MV-4-11 (cell line): Measurements from ENCODE around the gene POLR3H.
"Not testable (repeated sequence)": the region's sequence is repeated elsewhere in the genome, so short reads cannot be mapped to it uniquely, and the experiment has no call there.

Experiments
- DNase-seq: peaks from one replicate; lab custom pipeline; 2025; lab: John Stamatoyannopoulos, UW

The POLR3H gene

GRCh38 chr22:41564563-41564962 lies 20.3 kb upstream of the POLR3H start:
- no peak for DNase-seq

DNA sequence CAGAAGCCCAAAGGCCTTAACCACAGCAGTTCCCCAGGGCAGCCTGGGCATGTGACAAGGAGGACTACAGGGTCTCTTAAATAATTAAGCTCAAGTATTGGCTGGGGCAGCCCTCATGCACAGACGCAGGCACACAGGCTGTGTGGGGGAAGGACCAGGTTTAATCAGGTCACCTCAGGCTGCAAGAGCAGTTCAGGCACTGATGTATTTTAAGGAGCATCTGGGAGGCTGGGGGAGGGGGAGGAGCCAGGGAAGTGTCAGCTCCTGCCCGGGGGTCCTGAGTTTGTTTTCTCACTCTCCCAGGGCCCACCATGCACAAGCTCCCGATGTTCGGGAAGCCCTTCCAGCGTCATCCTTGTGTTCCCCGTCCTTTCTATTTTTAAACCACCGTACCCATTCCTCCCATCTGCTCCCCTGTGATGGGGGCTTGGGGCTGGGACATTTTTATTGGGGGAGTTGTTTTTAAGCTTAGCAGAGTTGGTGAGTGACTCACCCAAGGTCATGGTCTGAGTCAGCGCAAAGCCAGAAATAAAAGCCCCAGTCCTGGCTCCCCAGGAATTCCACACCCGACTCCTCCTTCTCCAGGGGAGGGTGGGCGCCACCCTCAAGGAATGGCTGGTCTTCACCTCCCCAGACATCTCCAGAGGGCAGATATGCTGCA lies 18.9 kb upstream of the POLR3H start:
- DNase-seq: no peak

DNA sequence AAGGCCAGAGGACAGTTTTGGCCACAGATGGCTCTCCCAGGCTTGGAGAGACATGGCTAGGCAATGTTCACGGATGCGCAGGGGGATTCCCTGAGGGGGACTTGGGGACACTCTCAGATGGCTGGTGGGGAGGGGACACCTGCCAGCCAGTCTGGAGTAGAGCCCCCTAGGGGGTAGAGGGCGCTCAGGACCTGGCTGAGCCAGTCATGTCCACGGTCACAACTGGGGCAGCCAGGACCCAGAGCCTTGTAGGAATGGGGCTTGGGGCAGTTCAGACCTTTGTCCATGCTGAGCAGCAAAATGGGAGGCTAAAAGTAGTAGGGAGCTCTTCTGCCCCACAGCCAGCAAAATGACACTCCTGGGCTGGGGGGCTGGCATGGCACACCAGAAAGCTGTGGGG lies 18.2 kb upstream of the POLR3H start:
- DNase-seq: no peak

DNA sequence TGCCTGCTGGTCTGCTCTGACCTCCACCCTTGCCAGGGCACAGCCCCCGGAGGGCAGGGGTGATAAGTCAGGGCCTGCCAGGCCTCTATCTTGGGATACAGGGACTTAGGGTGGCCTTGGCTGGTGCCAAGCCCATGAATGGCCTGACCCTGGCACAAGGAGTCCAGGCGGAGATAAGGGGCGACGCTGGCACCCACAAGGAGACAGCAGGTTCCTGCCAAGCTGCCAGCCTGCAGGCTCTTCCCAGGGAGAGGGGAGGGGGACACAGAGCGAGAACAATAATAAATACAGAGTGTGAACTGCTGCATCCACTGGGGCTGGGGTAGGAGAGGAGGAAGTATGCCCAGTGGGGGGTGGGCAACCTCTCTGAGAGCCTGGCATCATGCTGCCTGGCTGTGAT lies 17.5 kb upstream of the POLR3H start:
- no peak for DNase-seq

GRCh38 chr22:41561335-41561734 lies 17.1 kb upstream of the POLR3H start:
- DNase-seq: no peak

DNA sequence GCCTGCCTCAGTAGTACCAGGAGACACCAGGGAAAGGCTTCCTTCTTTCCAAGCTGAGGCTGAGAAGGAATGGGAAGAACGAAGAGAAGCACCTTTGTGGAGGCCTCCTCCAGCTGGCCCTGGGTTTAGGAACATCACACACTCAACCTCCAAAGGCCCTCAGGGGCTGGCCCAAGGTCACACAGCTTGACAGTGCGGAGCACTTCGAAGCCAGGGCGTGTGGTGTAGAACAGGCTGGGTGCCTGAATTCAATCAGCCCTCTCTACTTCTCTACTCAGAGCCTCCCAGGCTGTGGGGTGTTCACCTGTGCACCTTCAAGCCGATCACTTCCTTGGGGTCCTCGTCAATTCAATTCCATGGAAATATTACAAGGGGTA lies 15.8 kb upstream of the POLR3H start:
- no peak for DNase-seq

DNA sequence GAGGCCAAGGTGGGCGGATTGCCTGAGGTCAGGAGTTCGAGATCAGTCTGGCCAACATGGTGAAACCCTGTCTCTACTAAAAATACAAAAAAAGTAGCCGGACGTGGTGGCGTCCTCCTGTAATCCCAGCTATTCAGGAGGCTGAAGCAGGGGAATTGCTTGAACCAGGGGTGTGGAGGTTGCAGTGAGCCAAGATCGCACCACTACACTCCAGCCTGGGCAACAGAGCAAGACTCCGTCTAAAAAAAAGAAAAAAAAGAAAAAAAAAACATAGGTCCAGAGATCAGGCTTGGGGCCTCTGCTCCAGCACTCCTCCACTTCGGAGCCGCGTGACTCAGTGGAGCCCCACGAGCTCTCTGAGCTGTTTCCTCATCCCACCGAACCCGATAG lies 14.0 kb upstream of the POLR3H start:
- not testable (repeated sequence) for DNase-seq

- no peak for DNase-seq
Measured at GRCh38 chr22:41557401-41558240, 13.4 kb upstream of the POLR3H start.

- no peak for DNase-seq
Measured at GRCh38 chr22:41556561-41556960, 12.3 kb upstream of the POLR3H start.

- DNase-seq: no peak
Measured at GRCh38 chr22:41555325-41555982, 11.2 kb upstream of the POLR3H start.

GRCh38 chr22:41551877-41552582 lies 7.8 kb upstream of the POLR3H start:
- DNase-seq: no peak

DNA sequence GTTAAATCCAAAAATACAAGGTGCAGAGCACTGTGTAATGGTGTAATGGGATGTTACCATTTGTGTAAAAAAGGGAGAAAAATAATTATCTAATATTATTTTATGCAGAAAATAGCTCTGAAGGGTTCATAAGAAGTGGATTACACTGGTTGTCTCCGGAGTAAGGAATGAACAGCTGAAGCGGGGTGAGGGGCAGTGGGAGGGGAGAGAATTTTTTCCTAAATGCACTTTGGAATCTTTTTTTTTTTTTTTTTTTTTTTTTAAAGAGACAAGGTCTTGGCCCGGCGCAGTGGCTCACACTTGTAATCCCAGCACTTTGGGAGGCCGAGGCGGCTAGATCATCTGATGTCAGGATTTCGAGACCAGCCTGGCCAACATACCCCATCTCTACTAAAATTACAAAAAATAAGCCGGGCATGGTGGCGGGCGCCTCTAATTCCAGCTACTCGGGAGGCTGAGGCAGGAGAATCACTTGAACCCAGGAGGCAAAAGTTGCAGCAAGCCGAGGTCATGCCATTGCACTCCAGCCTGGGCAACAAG lies 6.8 kb upstream of the POLR3H start:
- DNase-seq: no peak

- no peak for DNase-seq
Measured at GRCh38 chr22:41548830-41549211, 4.6 kb upstream of the POLR3H start.

- DNase-seq: peak; percentile 42
Measured at GRCh38 chr22:41544671-41545476, 604 bp upstream of the POLR3H start.

- no peak for DNase-seq
Measured at GRCh38 chr22:41542224-41542623, 2.0 kb downstream of the POLR3H start.

DNA sequence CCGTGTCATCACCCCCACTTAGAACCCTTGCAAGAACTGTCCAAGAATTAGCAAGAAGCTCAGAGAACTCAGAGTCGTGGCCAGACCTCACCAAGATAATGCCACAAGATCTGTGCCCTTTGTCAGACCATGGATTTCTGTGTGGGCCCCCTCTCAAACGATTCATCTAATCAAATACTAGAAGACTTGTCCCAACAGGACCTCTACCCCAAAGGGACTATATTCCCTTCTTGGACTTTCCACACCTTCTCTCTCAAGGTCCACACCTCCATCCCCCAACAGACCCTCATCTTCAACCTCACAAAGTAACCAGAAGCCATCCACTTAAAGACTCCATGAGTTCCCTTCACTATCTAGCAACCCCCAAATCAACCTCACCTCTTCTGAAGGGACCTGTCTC lies 2.8 kb downstream of the POLR3H start:
- no peak for DNase-seq

DNA sequence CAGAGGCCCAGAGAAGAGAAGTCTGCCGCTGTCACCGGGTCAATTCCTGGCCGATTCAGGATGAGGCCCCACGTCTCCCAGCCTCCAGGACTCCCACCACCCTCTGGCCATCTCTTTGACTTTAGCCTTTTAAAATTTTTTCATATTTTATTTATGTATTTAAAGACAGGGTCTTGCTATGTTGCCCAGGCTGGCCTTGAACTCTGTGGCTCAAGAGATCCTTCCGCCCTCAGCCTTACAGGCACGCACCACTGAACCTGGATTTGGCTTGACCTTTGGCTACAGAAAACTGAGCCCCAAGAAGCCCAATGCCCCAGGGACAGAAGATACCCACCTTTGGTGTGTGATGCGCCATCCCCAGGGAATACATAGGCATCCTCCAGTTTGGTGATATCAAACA lies 3.9 kb downstream of the POLR3H start:
- DNase-seq: no peak

DNA sequence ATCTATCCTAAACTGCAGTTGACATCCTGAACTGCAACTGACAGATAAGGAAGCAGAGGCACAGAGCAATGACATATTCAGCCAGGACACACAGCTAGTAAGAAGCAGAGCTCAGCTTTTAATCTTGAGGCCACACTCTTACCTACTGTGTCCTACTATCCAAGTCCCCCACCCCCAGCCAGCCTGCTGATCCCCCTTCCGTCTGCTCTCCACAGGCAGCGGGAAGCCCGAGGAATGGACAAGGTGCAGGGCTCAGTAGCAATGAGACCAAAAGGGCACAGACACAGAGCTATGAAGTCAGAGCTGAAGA lies 4.3 kb downstream of the POLR3H start:
- DNase-seq: no peak

DNA sequence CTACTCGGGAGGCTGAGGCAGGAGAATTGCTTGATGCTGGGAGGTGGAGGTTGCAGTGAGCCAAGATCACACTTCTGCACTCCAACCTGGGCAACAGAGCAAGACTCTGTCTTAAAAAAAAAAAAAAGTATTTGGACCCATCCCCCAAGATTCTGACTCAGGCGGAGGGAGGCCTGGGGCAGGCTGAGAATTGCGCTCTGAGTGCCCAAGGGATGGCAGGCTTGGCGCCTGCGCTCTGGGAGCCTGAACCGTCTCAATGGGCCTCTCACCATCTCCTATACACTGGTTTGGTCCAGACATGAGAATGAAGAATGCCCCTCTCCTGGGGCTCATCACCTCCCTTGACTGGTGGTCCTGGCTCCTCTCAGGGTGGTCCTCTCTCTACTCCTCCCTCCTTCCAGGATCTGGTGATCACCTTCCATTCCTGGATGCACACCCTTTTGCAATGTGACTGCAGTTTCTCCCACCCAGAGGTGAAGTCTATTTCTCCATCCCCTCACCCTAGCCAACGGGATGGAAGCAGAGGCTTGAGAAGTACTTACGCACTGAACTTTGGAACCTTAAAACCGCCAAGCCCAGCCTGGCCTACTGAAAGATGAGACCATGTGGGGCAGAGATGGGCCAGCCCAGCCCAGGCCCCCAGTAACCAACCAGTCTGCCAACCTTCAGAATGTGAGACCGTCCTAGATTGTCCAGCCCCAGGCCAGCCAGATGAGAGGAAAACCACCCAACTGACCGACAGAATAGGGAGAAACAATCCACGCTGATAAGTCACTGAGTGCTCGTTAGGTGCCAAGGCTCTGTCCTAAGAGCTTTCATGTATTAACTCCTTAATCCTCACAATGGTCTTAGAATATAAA lies 4.9 kb downstream of the POLR3H start:
- no peak for DNase-seq

GRCh38 chr22:41538583-41538982 lies 5.7 kb downstream of the POLR3H start:
- no peak for DNase-seq

- no peak for DNase-seq
Measured at GRCh38 chr22:41537203-41537602, 7.1 kb downstream of the POLR3H start.
